Measurements from ENCODE around the gene HAS3. TPM values are rescaled to one million over a fixed set of nuclear protein-coding genes. Genes with fewer than 3 reads are reported as not detected.

The HAS3 gene
- total RNA-seq, 2 experiments from 2014 or later = 0.67 to 0.84 TPM

Other genes starting within 250 kb of the HAS3 start
- gene CHTF8, start 26.9 kb downstream of the HAS3 start, total RNA-seq = 100 to 1,000 TPM; 132 to 165 TPM
- 10 to 100 TPM; 51.8 to 53.2 TPM for gene UTP4, start 27.0 kb downstream of the HAS3 start, total RNA-seq
- gene SNTB2, start 81.5 kb downstream of the HAS3 start, total RNA-seq = 10 to 100 TPM; 20.2 to 25.3 TPM
- 10 to 100 TPM; 33.4 to 35.4 TPM for gene VPS4A, start 205.7 kb downstream of the HAS3 start, total RNA-seq
- 10 to 100 TPM in 1 of 2 experiments, 1 to 10 TPM in 1; 9.1 to 15.2 TPM for gene PDF, start 224.9 kb downstream of the HAS3 start, total RNA-seq
- 10 to 100 TPM; 31.5 to 32.9 TPM for gene COG8, start 233.9 kb downstream of the HAS3 start, total RNA-seq
- gene NIP7, start 234.1 kb downstream of the HAS3 start, total RNA-seq = 10 to 100 TPM; 36.5 to 38.0 TPM
- 1 to 10 TPM; 1.0 to 1.3 TPM for gene TMED6, start 246.1 kb downstream of the HAS3 start, total RNA-seq